IPS DF 6.9 (cell line): Measurements from ENCODE around the gene MRPL1.

Experiments
- DNase-seq: peaks from one replicate; pipeline ENCODE4 v3.0.0-alpha.2; 2013; ENCODE audit warnings: low read depth, low spot score
- H3K27ac ChIP-seq: one replicate; pipeline ENCODE4 v1.5.1; 2013; ENCODE audit warnings: low read length, control low read depth
- H3K27me3 ChIP-seq: 2 replicates; pipeline ENCODE4 v1.6.1; 2013; ENCODE audit warnings: mild to moderate bottlenecking, low read length; ENCODE audit not compliant: control insufficient read depth, insufficient read depth
- H3K36me3 ChIP-seq: 2 replicates; pipeline ENCODE4 v1.6.1; 2013; ENCODE audit warnings: low read length; ENCODE audit not compliant: control insufficient read depth, insufficient read depth
- H3K4me1 ChIP-seq: 2 replicates; pipeline ENCODE4 v1.6.1; 2013; ENCODE audit warnings: low read length; ENCODE audit not compliant: control insufficient read depth, insufficient read depth
- H3K4me3 ChIP-seq: 2 replicates; pipeline ENCODE4 v1.5.1; 2013; ENCODE audit warnings: mild to moderate bottlenecking, low read length
- H3K9me3 ChIP-seq: 2 replicates; pipeline ENCODE4 v1.6.1; 2013; ENCODE audit warnings: low read length, inconsistent platforms; ENCODE audit not compliant: control insufficient read depth, insufficient read depth
- WGBS: extraction: QIAGEN DNeasy Blood & Tissue Kit; methylation state at CpG from one replicate; pipeline ENCODE4 v1.1.7; 2013; ENCODE audit warnings: mixed read lengths, missing lambda C conversion rate; ENCODE audit not compliant: insufficient read length, insufficient coverage; 5-methylcytosine and 5-hydroxymethylcytosine counted together

The MRPL1 gene

GRCh38 chr4:77862478-77863216 is at the start of gene MRPL1:
MRPL1 (plus strand) TSS chr4:77862830; CDS start chr4:77862849, 19 bp downstream.
- DNase-seq, result peak; percentile 75
- H3K36me3 ChIP-seq, result no peaks in the 10 kb centered on the region
- H3K27me3 ChIP-seq, result no peaks in the 10 kb centered on the region
- peak within 1 kb of the TSS; percentile 12 for H3K27ac ChIP-seq
- H3K4me1 ChIP-seq, result no peaks in the 10 kb centered on the region
- no peaks in the 10 kb centered on the region for H3K9me3 ChIP-seq
- WGBS, result no CpG with 5 or more reads among the region's 33 CpGs
- peak within 1 kb of the TSS; percentile 96; the same call in 1 of the 2 replicates for H3K4me3 ChIP-seq

- Histone ChIP-seq H3K4me3 (no peak overlapping the region), H3K9me3 (no peaks in the 10 kb centered on the region), H3K27me3 (no peaks in the 10 kb centered on the region), H3K27ac (no peak overlapping the region), H3K4me1 (no peaks in the 10 kb centered on the region), H3K36me3 (no peaks in the 10 kb centered on the region)
- DNase-seq, result no peak
Observed at GRCh38 chr4:77815636-77816035, 47.0 kb upstream of the MRPL1 start.

GRCh38 chr4:77816546-77816945 is 46.1 kb upstream of the MRPL1 start:
- no peaks in the 10 kb centered on the region for H3K4me1 ChIP-seq
- H3K36me3 ChIP-seq, result no peaks in the 10 kb centered on the region
- no peak overlapping the region for H3K4me3 ChIP-seq
- WGBS, result no CpG with 5 or more reads among the region's 2 CpGs
- H3K9me3 ChIP-seq, result no peaks in the 10 kb centered on the region
- H3K27ac ChIP-seq, result no peak overlapping the region
- no peaks in the 10 kb centered on the region for H3K27me3 ChIP-seq
- DNase-seq, result no peak

- no peaks in the 10 kb centered on the region for H3K4me1 ChIP-seq
- WGBS, result no CpG with 5 or more reads among the region's 8 CpGs
- no peak for DNase-seq
Observed at GRCh38 chr4:77817304-77818072, 45.1 kb upstream of the MRPL1 start.

GRCh38 chr4:77818073-77818601 is 44.5 kb upstream of the MRPL1 start:
- DNase-seq, result no peak
- Histone ChIP-seq H3K9me3 (no peaks in the 10 kb centered on the region), H3K4me3 (peak overlapping the region; percentile 84), H3K36me3 (no peaks in the 10 kb centered on the region), H3K4me1 (no peaks in the 10 kb centered on the region), H3K27ac (no peak overlapping the region), H3K27me3 (no peaks in the 10 kb centered on the region)
- WGBS, result no CpG with 5 or more reads among the region's 13 CpGs

More at GRCh38 chr4:77817304-77818072, 45.1 kb upstream of the MRPL1 start:
- Histone ChIP-seq H3K9me3 (no peaks in the 10 kb centered on the region), H3K27me3 (no peaks in the 10 kb centered on the region), H3K36me3 (no peaks in the 10 kb centered on the region), H3K4me3 (no peak overlapping the region), H3K27ac (no peak overlapping the region)

GRCh38 chr4:77818602-77819403 is 43.8 kb upstream of the MRPL1 start, which contains the start of gene CNOT6L:
CNOT6L (minus strand) TSS chr4:77819368; CDS start chr4:77819308, 60 bp downstream.
- no peak within 1 kb of the TSS for H3K27ac ChIP-seq
- H3K4me1 ChIP-seq, result no peaks in the 10 kb centered on the region
- H3K36me3 ChIP-seq, result no peaks in the 10 kb centered on the region
- no peak for DNase-seq
- H3K9me3 ChIP-seq, result no peaks in the 10 kb centered on the region
- WGBS, result no CpG with 5 or more reads among the region's 89 CpGs
- H3K4me3 ChIP-seq, result peak within 1 kb of the TSS; percentile 84
- H3K27me3 ChIP-seq, result no peaks in the 10 kb centered on the region

- no CpG with 5 or more reads among the region's 66 CpGs for WGBS
- Histone ChIP-seq H3K4me3 (peak overlapping the region; percentile 84), H3K27me3 (no peaks in the 10 kb centered on the region), H3K36me3 (no peaks in the 10 kb centered on the region), H3K4me1 (no peaks in the 10 kb centered on the region), H3K27ac (no peak overlapping the region), H3K9me3 (no peaks in the 10 kb centered on the region)
- no peak for DNase-seq
Observed at GRCh38 chr4:77819404-77819842, 43.2 kb upstream of the MRPL1 start.

GRCh38 chr4:77819843-77820648 is 42.6 kb upstream of the MRPL1 start:
- Histone ChIP-seq H3K27ac (no peak overlapping the region), H3K36me3 (no peaks in the 10 kb centered on the region), H3K4me1 (no peaks in the 10 kb centered on the region), H3K4me3 (peak overlapping the region; percentile 84), H3K9me3 (no peaks in the 10 kb centered on the region), H3K27me3 (no peaks in the 10 kb centered on the region)
- DNase-seq, result peak; percentile 48
- no CpG with 5 or more reads among the region's 81 CpGs for WGBS

GRCh38 chr4:77820649-77821561 is 41.7 kb upstream of the MRPL1 start:
- H3K4me3 ChIP-seq, result peak overlapping the region; percentile 84; the same call in 1 of the 2 replicates
- WGBS, result no CpG with 5 or more reads among the region's 14 CpGs
- H3K27me3 ChIP-seq, result no peaks in the 10 kb centered on the region
- no peak overlapping the region for H3K27ac ChIP-seq
- no peak for DNase-seq
- no peaks in the 10 kb centered on the region for H3K9me3 ChIP-seq
- no peaks in the 10 kb centered on the region for H3K4me1 ChIP-seq
- no peaks in the 10 kb centered on the region for H3K36me3 ChIP-seq
